ENCODE measurements around the gene PRPF39. TPM values are rescaled to one million over a fixed set of nuclear protein-coding genes. Genes with fewer than 3 reads are reported as not detected.
A peak's percentile ranks its signal among the peaks of the same experiment; 100 is the strongest.

PRPF39 gene
- 137 and 138 TPM in 2 replicates for polyA plus RNA-seq
- polyA minus RNA-seq, result 72.1 and 89.8 TPM in 2 replicates

GRCh38 chr14:45083976-45084722 is at the start of gene PRPF39:
Gene PRPF39 (plus strand): TSS chr14:45084116. CDS start chr14:45095240, 11,124 bp downstream.
- TF ChIP-seq SMC3 (conservative IDR thresholded peaks at IDR 0.05; ENCODE audit: poor library complexity) (peak; percentile 50), EP300 (conservative IDR thresholded peaks at IDR 0.05; ENCODE audit: poor library complexity, severe bottlenecking) (peak; percentile 32), EZH2 (IDR thresholded peaks at IDR 0.05; ENCODE audit: borderline replicate concordance, insufficient read depth, low read length, poor library complexity, severe bottlenecking) (no peak), RAD21 (conservative IDR thresholded peaks at IDR 0.05) (no peak), TAF1 (IDR thresholded peaks at IDR 0.05; ENCODE audit: low read depth) (peak; percentile 62), POLR2AphosphoS5 (IDR thresholded peaks at IDR 0.05) (peak; percentile 98), MXI1 (conservative IDR thresholded peaks at IDR 0.05; ENCODE audit: poor library complexity, severe bottlenecking) (peak; percentile 78)
- TF ChIP-seq, protein P1, sequence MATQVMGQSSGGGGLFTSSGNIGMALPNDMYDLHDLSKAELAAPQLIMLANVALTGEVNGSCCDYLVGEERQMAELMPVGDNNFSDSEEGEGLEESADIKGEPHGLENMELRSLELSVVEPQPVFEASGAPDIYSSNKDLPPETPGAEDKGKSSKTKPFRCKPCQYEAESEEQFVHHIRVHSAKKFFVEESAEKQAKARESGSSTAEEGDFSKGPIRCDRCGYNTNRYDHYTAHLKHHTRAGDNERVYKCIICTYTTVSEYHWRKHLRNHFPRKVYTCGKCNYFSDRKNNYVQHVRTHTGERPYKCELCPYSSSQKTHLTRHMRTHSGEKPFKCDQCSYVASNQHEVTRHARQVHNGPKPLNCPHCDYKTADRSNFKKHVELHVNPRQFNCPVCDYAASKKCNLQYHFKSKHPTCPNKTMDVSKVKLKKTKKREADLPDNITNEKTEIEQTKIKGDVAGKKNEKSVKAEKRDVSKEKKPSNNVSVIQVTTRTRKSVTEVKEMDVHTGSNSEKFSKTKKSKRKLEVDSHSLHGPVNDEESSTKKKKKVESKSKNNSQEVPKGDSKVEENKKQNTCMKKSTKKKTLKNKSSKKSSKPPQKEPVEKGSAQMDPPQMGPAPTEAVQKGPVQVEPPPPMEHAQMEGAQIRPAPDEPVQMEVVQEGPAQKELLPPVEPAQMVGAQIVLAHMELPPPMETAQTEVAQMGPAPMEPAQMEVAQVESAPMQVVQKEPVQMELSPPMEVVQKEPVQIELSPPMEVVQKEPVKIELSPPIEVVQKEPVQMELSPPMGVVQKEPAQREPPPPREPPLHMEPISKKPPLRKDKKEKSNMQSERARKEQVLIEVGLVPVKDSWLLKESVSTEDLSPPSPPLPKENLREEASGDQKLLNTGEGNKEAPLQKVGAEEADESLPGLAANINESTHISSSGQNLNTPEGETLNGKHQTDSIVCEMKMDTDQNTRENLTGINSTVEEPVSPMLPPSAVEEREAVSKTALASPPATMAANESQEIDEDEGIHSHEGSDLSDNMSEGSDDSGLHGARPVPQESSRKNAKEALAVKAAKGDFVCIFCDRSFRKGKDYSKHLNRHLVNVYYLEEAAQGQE (IDR thresholded peaks at IDR 0.05; ENCODE audit: borderline replicate concordance), result peak; percentile 51
- H3K4me2 ChIP-seq (ENCODE audit: low read length), result peak within 1 kb of the TSS; percentile 92
- peak within 1 kb of the TSS; percentile 83 for H3K27ac ChIP-seq (ENCODE audit: low read length)

DNA sequence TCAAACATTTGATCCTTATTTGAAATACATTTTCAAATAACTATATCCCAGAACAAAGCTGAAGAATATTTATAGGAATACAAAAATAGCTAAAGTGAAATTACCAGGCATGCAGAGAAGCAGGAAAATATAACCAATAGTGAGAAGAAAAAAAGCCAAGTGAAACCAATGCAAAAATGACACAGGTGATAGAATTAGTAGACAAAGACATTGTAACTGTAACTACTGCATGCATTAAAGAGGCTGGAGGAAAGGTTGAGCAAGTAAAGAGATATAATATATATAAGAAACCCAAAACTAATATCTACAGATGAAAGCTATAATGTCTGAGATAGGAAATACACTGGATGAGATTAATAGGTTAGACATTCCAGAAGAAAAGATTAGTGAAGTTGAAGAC is 49.2 kb upstream of the PRPF39 start:
- Histone ChIP-seq H3K27me3 (ENCODE audit: insufficient read depth, low read depth, low read length) (no peaks in the 10 kb centered on the region), H2AFZ (ENCODE audit: low read depth, low read length) (no peak overlapping the region), H3K9ac (ENCODE audit: low read length) (no peak overlapping the region), H3K9me3 (ENCODE audit: low read length) (no peaks in the 10 kb centered on the region), H3K9me2 (ENCODE audit: insufficient read depth, low read length) (no peaks in the 10 kb centered on the region), H3K79me2 (replicated peaks; ENCODE audit: insufficient read depth, low read length) (no peaks in the 10 kb centered on the region), H3K4me2 (ENCODE audit: low read length) (no peak overlapping the region), H4K20me1 (ENCODE audit: insufficient read depth) (no peaks in the 10 kb centered on the region), H3F3A (ENCODE audit: insufficient read depth, low read length, poor library complexity, severe bottlenecking) (no peaks in the 10 kb centered on the region), H3K4me3 (ENCODE audit: low read length) (no peak overlapping the region), H3K36me3 (ENCODE audit: insufficient read depth, low read length) (peaks cover 30% of the 10 kb centered on the region), H3K27ac (ENCODE audit: low read length) (no peak overlapping the region)
- TF ChIP-seq MXI1 (conservative IDR thresholded peaks at IDR 0.05; ENCODE audit: poor library complexity, severe bottlenecking) (no peak), EZH2 (IDR thresholded peaks at IDR 0.05; ENCODE audit: borderline replicate concordance, insufficient read depth, low read length, poor library complexity, severe bottlenecking) (no peak), EP300 (conservative IDR thresholded peaks at IDR 0.05; ENCODE audit: poor library complexity, severe bottlenecking) (no peak), TAF1 (IDR thresholded peaks at IDR 0.05; ENCODE audit: low read depth) (no peak), CTCF (IDR thresholded peaks at IDR 0.05; ENCODE audit: poor library complexity, severe bottlenecking) (no peak), RAD21 (conservative IDR thresholded peaks at IDR 0.05) (no peak)
- TF ChIP-seq, protein P1 (IDR thresholded peaks at IDR 0.05; ENCODE audit: borderline replicate concordance), result no peak

More at GRCh38 chr14:45083976-45084722, at the start of gene PRPF39:
- Histone ChIP-seq H3K36me3 (ENCODE audit: insufficient read depth, low read length) (no peaks in the 10 kb centered on the region), H3K9me2 (ENCODE audit: insufficient read depth, low read length) (no peaks in the 10 kb centered on the region), H3K9me3 (ENCODE audit: low read length) (no peaks in the 10 kb centered on the region), H3F3A (ENCODE audit: insufficient read depth, low read length, poor library complexity, severe bottlenecking) (no peaks in the 10 kb centered on the region), H3K4me3 (ENCODE audit: low read length) (peak within 1 kb of the TSS; percentile 96), H2AFZ (ENCODE audit: low read depth, low read length) (peak within 1 kb of the TSS; percentile 94), H4K20me1 (ENCODE audit: insufficient read depth) (no peaks in the 10 kb centered on the region), H3K9ac (ENCODE audit: low read length) (peak within 1 kb of the TSS; percentile 88), H3K79me2 (replicated peaks; ENCODE audit: insufficient read depth, low read length) (peaks cover 49% of the 10 kb centered on the region), H3K27me3 (ENCODE audit: insufficient read depth, low read depth, low read length) (no peaks in the 10 kb centered on the region)

Measured in neural cell (in vitro differentiated cells).